GM06990 (cell line): ENCODE results near the gene SEC14L5.

Source experiments
- DNase-seq: peaks from one replicate; pipeline ENCODE4 v3.0.0-alpha.2; 2011; ENCODE audit not compliant: insufficient read length; ENCODE audit errors: extremely low read depth
- H3K27me3 ChIP-seq: replicated peaks from 2 replicates; pipeline ENCODE4 v1.6.0; 2011; ENCODE audit warnings: low read length; ENCODE audit not compliant: control insufficient read depth, insufficient read depth
- H3K36me3 ChIP-seq: 2 replicates; pipeline ENCODE4 v1.5.1; 2011; ENCODE audit warnings: low read length; ENCODE audit not compliant: control insufficient read depth, insufficient read depth
- H3K4me3 ChIP-seq: replicated peaks from 2 replicates; pipeline ENCODE4 v1.5.1; 2011; ENCODE audit warnings: low read depth, mild to moderate bottlenecking, control low read depth, low read length
- CTCF ChIP-seq: IDR thresholded peaks from 2 replicates; pipeline ENCODE4 v1.5.1; 2011; ENCODE audit warnings: low read length, control low read depth, mild to moderate bottlenecking, inconsistent platforms; ENCODE audit not compliant: insufficient read depth, poor library complexity, severe bottlenecking

Gene SEC14L5

GRCh38 chr16:5066511-5066910, 108.4 kb downstream of the SEC14L5 start:
- no peaks in the 10 kb centered on the region for H3K36me3 ChIP-seq
- no peaks in the 10 kb centered on the region for H3K27me3 ChIP-seq
- TF ChIP-seq CTCF = no peak
- no peak overlapping the region for H3K4me3 ChIP-seq
- DNase-seq = no peak
